GM18520 (cell line): ENCODE results near the gene CEP72.
"Not testable (repeated sequence)": the region's sequence is repeated elsewhere in the genome, so short reads cannot be mapped to it uniquely, and the experiment has no call there.

ENCODE experiments used
- ATAC-seq: cut with Tn5 transposase; IDR thresholded peaks from one replicate; pipeline ENCODE4 v1.9.1; 2021; ENCODE audit not compliant: unreplicated experiment

Gene CEP72

GRCh38 chr5:580436-580835, 31.7 kb upstream of the CEP72 start:
- ATAC-seq = no peak

DNA sequence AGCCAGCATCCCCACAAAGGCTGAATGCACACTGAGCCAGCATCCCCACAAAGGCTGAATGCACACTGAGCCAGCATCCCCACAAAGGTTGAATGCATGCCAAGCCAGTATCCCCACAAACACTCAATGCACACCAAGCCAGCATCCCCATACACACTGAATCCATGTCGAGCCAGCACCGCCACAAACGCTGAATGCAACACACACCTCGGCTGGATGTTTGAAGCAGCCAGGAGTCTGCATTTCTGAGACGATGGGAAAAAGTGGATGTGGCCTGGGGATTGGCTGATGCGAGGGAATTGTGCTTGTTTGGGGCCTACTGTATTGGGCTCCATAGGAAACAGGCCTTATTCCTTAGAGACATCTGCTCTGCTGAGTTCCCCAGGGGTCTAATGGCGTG, 30.9 kb upstream of the CEP72 start:
- no peak for ATAC-seq

- ATAC-seq = no peak
These were observed 30.2 kb upstream of the CEP72 start for GRCh38 chr5:581941-582340.

DNA sequence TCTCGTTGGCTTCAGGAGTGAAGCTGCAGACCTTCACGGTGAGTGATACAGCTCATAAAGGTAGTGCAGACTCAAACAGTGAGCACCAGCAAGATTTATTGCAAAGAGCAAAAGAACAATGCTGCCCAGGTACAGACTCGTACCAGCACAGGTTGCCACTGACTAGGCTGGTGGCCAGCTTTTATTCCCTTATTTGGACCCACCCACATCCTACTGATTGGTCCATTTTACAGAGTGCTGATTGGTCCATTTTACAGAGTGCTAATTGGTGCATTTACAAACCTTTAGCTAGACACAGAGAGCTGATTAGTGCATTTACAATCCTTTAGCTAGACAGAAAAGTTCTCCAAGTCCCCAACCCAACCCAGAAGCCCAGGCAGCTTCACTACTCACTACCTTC, 29.7 kb upstream of the CEP72 start:
- not testable (repeated sequence) for ATAC-seq

DNA sequence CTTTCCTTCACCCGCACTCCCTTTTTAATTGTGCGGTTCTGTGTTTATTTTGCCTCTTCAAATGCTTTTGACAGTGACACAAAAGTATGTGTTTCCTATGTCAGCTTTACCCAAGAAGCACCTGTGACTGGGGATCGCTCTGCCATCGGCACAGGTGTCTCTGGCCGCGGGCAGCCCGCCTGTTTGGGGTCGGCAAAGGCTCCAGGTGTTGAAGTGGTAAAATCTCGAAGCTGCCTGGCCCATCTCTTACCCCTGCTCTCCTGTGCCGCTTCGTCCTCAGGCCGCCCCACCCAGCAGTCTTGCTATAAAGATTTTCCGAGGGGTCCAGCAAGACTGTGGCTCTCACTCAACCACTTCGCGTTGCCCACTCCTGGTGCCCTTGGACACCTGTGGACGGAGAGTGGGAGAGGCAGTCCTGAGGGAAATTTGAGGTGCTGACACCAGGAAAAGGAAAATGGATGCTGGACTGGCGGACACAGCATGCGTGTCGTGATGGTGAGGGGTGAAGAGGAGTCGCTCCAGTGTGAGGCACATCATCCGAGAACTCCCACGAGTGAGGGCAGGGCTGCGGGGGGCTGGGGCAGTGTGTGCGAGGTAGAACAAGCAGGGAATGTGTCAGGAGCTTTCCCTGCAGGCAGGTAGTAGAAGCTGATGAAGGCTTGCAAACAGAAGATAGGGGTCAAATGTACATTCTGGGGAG, 29.1 kb upstream of the CEP72 start:
- ATAC-seq = no peak

GRCh38 chr5:583645-584044, 28.5 kb upstream of the CEP72 start:
- ATAC-seq = no peak

DNA sequence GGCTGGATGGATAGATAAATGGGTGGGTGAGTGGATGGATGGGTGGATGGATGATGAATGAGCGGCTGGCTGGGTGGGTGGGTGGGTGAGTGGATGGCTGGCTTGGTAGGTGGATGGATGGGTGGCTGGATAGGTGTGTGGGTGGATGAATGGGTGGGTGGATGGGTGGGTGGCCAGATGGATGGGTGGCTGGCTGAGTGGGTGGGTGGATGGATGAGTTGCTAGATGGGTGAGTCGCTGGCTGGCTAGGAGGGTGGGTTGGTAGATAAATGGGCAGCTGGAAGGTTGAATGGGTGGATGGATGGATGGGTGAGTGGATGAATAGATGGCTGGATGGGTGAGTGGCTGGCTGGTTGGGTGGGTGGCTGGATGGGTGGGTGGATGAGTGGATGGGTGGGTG, 27.9 kb upstream of the CEP72 start:
- ATAC-seq = no peak

- no peak for ATAC-seq
These were observed 27.3 kb upstream of the CEP72 start for GRCh38 chr5:584846-585245.

DNA sequence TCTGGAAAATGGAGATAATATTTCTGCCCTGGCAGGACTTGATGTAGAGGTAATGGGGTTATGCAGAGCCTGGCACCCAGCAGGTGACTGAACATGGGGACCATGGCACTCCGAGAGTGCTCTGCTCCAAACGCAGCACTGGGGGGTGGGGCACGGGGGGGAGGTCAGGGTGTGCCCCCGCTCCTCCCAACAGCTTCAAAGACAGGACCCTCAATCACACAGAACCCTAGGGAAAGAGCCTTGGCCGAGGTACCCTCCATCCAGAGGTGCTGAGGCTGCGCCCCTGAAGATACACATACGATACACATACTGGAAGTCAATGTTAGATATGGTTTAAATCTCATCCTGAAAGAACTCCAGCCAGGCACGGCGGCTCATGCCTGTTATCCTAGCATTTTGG, 26.6 kb upstream of the CEP72 start:
- ATAC-seq = no peak

- ATAC-seq = no peak
These were observed 26.0 kb upstream of the CEP72 start for GRCh38 chr5:585962-586628.

GRCh38 chr5:586751-587285, 25.3 kb upstream of the CEP72 start:
- no peak for ATAC-seq

DNA sequence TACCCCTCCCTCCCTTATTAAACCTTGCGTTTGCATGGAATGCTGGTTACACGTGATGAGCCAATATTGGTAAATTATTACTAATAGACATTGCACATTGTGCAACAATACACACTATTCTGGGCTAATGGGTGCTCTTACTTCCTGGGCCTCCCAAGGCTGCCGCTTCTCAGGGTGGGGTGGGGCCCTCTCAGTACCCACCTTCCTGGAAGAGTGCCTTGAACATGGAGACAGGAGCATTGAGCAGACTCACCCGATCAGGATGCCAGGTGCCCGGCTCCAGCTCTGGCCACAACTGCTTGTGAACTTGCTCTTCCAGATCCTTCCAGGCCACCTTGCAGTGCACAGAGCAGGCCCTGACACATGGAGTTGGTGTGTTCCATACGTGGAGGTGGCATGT, 24.7 kb upstream of the CEP72 start:
- ATAC-seq = no peak

GRCh38 chr5:588406-588995, 23.6 kb upstream of the CEP72 start:
- ATAC-seq = no peak

DNA sequence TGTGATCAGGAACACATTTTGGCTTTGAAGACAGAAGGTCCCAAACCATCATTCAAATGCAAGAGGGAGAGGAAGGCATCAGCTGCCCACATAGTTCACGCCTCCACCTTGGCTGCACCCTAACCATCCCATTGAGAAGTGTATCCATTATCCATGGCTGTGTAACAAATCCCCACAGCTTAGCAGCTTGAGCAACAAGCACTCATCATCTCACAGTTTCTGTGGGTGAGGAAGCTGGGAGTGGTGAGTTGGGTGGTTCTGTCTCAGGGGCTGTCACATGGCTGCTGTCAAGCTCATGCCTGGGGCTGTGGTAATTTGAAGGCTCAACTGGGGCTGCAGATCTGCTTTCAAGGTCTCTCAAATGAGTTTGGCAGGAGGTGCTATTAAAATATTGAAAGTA, 23.0 kb upstream of the CEP72 start:
- no peak for ATAC-seq

- ATAC-seq = no peak
These were observed 22.6 kb upstream of the CEP72 start for GRCh38 chr5:589588-589987.

- ATAC-seq = no peak
These were observed 21.8 kb upstream of the CEP72 start for GRCh38 chr5:590346-590745.

DNA sequence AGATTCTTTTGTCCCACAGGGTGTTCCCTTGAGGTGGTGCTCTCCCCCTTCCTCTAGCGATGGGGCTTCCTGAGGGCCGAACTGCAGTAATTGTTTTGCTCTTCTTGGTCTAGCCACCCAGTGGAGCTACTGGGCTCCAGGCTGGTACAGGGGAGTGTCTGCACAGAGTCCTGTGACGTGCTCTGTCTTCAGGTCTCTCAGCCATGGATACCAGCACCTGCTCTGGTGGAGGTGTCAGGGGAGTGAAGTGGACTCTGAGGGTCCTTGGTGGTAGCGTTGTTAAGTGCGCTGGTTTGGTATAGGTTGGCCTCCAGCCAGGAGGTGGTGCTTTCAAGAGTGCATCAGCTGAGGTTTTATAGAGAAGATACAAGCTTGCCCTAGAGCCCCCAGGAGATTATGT, 20.4 kb upstream of the CEP72 start:
- no peak for ATAC-seq

DNA sequence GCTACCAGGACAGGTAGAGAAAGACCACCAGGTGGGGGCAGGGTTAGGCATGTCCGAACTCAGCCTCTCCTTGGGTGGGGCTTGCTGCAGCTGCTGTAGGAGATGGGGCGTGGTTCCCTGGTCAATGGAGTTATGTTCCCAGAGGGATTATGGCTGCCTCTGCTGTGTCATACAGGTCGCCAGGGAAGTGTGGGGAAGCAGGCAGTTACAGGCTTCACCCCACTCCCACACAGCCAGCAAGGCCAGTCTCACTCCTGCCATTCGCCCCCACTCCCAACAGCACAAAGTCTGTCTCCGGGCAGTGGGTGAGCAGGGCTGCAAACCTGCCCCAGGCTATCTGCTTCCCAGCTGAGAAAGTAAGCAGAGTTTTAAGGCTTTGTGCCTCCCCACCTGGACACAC, 20.0 kb upstream of the CEP72 start:
- ATAC-seq = no peak

- no peak for ATAC-seq
These were observed 18.6 kb upstream of the CEP72 start for GRCh38 chr5:593511-593910.

DNA sequence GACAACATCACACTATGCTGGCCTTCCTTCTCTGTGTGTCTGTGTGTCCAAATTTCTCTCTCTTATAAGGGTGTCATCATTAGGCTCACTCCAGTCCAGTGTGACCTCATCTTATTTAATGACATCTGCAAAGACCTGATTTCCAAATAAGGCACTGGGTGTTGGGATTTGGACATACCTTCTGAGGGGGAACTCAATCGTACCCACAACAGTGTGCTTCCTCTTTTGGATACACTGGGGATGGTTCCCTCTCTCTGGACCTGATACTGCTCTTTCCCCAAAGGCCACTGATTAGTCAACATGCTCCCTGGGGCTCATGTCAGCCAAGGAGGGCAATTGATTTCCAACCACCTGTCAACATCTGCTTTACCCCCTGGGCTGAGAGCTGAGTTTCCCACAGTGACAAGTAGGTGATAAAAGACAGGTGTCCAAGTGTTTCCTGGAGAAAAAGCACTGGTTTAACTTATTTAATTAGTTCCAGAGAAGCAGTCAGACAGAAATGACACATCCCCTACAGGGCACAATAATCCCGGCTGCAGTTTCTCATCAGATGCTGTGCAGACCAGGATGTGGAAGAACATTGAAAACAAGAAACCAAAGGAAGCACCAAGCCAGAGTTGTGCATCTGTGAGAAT, 17.8 kb upstream of the CEP72 start:
- ATAC-seq = no peak

DNA sequence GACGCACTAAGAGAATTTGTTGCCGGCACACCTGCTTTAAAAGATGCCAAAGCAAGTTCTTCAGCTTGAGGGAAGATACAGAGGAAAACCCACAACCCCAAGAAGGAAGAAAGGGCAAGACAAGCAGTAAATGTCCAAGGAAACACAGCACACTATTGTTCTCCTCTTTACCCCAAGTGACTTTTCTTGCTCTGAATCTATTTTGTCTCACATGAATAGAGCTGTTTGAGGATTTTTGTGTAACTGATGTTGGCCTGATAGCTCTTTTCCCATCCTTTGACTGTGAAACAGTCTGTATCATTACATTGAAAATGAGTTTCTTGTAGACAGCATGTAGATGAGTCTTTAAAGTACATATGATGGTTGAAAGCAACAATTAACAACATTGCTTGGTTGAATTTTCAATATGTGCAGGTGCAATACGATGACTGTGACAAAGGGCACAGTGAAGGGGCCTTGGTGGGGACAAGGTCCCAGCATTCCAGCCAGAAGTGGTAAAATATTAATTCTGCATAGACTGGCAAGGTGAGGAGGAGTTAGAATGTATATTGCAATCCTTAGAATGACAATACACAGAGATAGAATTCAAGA, 16.8 kb upstream of the CEP72 start:
- ATAC-seq = no peak
